GM23338 (cell line): ENCODE results near the gene TDRD7. TPM values are rescaled to one million over a fixed set of nuclear protein-coding genes. Genes with fewer than 3 reads are reported as not detected.

Experiments
- ATAC-seq: fragments of 200-7000 bp; cut with Tn5 transposase; 3 replicates; pipeline ENCODE4 v1.9.1; 2020
- DNase-seq: peaks from one replicate; pipeline ENCODE4 v3.0.0-alpha.2; 2015; ENCODE audit warnings: low spot score
- H2AFZ ChIP-seq: fragments of 200-600 bp; sonication (generic); 2 replicates; pipeline ENCODE4 v1.8.0; 2016; ENCODE audit warnings: antibody characterized with exemption, mild to moderate bottlenecking, moderate library complexity
- H3F3A ChIP-seq: fragments of 200-600 bp; sonication (generic); replicated peaks from 2 replicates; pipeline ENCODE4 v1.8.0; 2017; ENCODE audit warnings: antibody characterized with exemption, mixed run types, low read depth
- H3K27ac ChIP-seq: fragments of 200-600 bp; sonication (generic); 2 replicates; pipeline ENCODE4 v1.6.1; 2016; ENCODE audit warnings: low read depth
- H3K27me3 ChIP-seq: fragments of 200-600 bp; sonication (generic); 2 replicates; pipeline ENCODE4 v1.8.0; 2016; ENCODE audit warnings: mild to moderate bottlenecking, mixed run types, moderate library complexity; ENCODE audit not compliant: insufficient read depth
- H3K36me3 ChIP-seq: fragments of 200-600 bp; sonication (generic); 2 replicates; pipeline ENCODE4 v1.8.0; 2016; ENCODE audit warnings: mild to moderate bottlenecking; ENCODE audit not compliant: insufficient read depth
- H3K4me1 ChIP-seq: fragments of 200-600 bp; sonication (generic); 2 replicates; pipeline ENCODE4 v1.8.0; 2016; ENCODE audit warnings: mild to moderate bottlenecking, moderate library complexity; ENCODE audit not compliant: insufficient read depth
- H3K4me2 ChIP-seq: fragments of 200-600 bp; sonication (generic); 2 replicates; pipeline ENCODE4 v1.7.1; 2017; ENCODE audit warnings: mixed run types
- H3K4me3 ChIP-seq: fragments of 200-600 bp; sonication (generic); 2 replicates; pipeline ENCODE4 v1.6.1; 2016; ENCODE audit warnings: mixed run types
- H3K79me2 ChIP-seq: fragments of 200-600 bp; sonication (generic); replicated peaks from 2 replicates; pipeline ENCODE4 v1.8.0; 2017; ENCODE audit warnings: mild to moderate bottlenecking; ENCODE audit not compliant: insufficient read depth
- H3K9me2 ChIP-seq: fragments of 200-600 bp; sonication (generic); 2 replicates; pipeline ENCODE4 v1.8.0; 2017; ENCODE audit not compliant: insufficient read depth
- H4K20me1 ChIP-seq: fragments of 200-600 bp; sonication (generic); replicated peaks from 2 replicates; pipeline ENCODE4 v1.8.0; 2017; ENCODE audit warnings: mild to moderate bottlenecking; ENCODE audit not compliant: insufficient read depth
- H3K27ac Mint-ChIP-seq: 2 replicates; pipeline ENCODE4 v1.8.0; 2020; ENCODE audit warnings: inconsistent platforms, mild to moderate bottlenecking, moderate library complexity, mixed read lengths
- H3K27me3 Mint-ChIP-seq: 3 replicates; pipeline ENCODE4 v1.8.0; 2022; ENCODE audit warnings: low read depth, mild to moderate bottlenecking, moderate library complexity, mixed read lengths, inconsistent platforms; ENCODE audit not compliant: insufficient read depth, poor library complexity
- H3K36me3 Mint-ChIP-seq: 3 replicates; pipeline ENCODE4 v1.8.0; 2021; ENCODE audit warnings: low read depth, mild to moderate bottlenecking, inconsistent platforms, moderate library complexity, mixed read lengths
- H3K4me1 Mint-ChIP-seq: 3 replicates; pipeline ENCODE4 v1.8.0; 2020; ENCODE audit warnings: mild to moderate bottlenecking, inconsistent platforms, mixed read lengths
- H3K4me3 Mint-ChIP-seq: 3 replicates; pipeline ENCODE4 v1.8.0; 2021; ENCODE audit warnings: moderate library complexity, mild to moderate bottlenecking, inconsistent platforms, mixed read lengths
- H3K9me3 Mint-ChIP-seq: 3 replicates; pipeline ENCODE4 v1.8.0; 2020; ENCODE audit warnings: moderate library complexity, mild to moderate bottlenecking, inconsistent platforms, mixed read lengths
- CREB1 ChIP-seq: fragments of 250-450 bp; sonication (Bioruptor Pico); IDR thresholded peaks from 2 replicates; pipeline ENCODE4 v1.5.0; 2020; ENCODE audit warnings: low read depth, mild to moderate bottlenecking, moderate library complexity
- EZH2 ChIP-seq: fragments of 200-600 bp; sonication (generic); IDR thresholded peaks from one replicate; pipeline ENCODE4 v1.8.0; 2017; ENCODE audit warnings: antibody characterized with exemption, mild to moderate bottlenecking, low read depth; ENCODE audit not compliant: unreplicated experiment
- EZH2phosphoT487 ChIP-seq: fragments of 200-600 bp; sonication (generic); IDR thresholded peaks from one replicate; pipeline ENCODE4 v1.8.1; 2018; ENCODE audit warnings: antibody characterized with exemption; ENCODE audit not compliant: unreplicated experiment
- JUNB ChIP-seq: IDR thresholded peaks from one replicate; pipeline ENCODE4 v1.6.1; 2016; ENCODE audit warnings: antibody characterized with exemption; ENCODE audit not compliant: unreplicated experiment
- NANOG ChIP-seq: IDR thresholded peaks from 2 replicates; pipeline ENCODE4 v1.6.1; 2016; ENCODE audit warnings: antibody characterized with exemption, borderline replicate concordance
- STAT1 ChIP-seq: IDR thresholded peaks from one replicate; pipeline ENCODE4 v1.6.1; 2016; ENCODE audit warnings: antibody characterized with exemption; ENCODE audit not compliant: unreplicated experiment
- ZNF114 ChIP-seq: fragments of 250-450 bp; sonication (Bioruptor Pico); IDR thresholded peaks from 2 replicates; pipeline ENCODE4 v1.5.0; 2020; ENCODE audit warnings: mild to moderate bottlenecking, moderate library complexity
- polyA plus RNA-seq: library from polyadenylated mRNA; unstranded; fragments of >200 nt; fragmentation: Nextera tagmentation; extraction: Ambion mirVana; gene quantifications from 2 replicates; pipeline ENCODE4 v1.2.1, GENCODE V29; 2016
- total RNA-seq: library from RNA; depleted of rRNA; stranded (reverse); fragments of >200 nt; shearing (Covaris generic); gene quantifications from 2 replicates; pipeline ENCODE4 v1.2.3, GENCODE V29; 2014
- TF ChIP-seq, protein P1 (sequence below): IDR thresholded peaks from 2 replicates; pipeline ENCODE4 v1.6.1; 2016; ENCODE audit warnings: antibody characterized with exemption
- TF ChIP-seq, protein P2 (sequence below), 2 experiments: fragments of 200-600 bp in 1 of 2; sonication (generic) in 1 of 2; conservative IDR thresholded peaks; 2 replicates each; pipeline versions ENCODE4 v1.5.1 to v1.6.1; 2016 to 2017; ENCODE audit warnings: antibody characterized with exemption in 2 of 2, low read depth in 2 of 2, mild to moderate bottlenecking in 2 of 2, moderate library complexity in 1 of 2
- TF ChIP-seq, protein P3 (sequence below): fragments of 250-450 bp; sonication (Bioruptor Pico); IDR thresholded peaks from 2 replicates; pipeline ENCODE4 v1.5.0; 2020; ENCODE audit warnings: mild to moderate bottlenecking, moderate library complexity

Gene TDRD7
- total and polyA plus RNA-seq, 2 experiments from 2014 or later = 1.7 to 3.1 TPM

DNA sequence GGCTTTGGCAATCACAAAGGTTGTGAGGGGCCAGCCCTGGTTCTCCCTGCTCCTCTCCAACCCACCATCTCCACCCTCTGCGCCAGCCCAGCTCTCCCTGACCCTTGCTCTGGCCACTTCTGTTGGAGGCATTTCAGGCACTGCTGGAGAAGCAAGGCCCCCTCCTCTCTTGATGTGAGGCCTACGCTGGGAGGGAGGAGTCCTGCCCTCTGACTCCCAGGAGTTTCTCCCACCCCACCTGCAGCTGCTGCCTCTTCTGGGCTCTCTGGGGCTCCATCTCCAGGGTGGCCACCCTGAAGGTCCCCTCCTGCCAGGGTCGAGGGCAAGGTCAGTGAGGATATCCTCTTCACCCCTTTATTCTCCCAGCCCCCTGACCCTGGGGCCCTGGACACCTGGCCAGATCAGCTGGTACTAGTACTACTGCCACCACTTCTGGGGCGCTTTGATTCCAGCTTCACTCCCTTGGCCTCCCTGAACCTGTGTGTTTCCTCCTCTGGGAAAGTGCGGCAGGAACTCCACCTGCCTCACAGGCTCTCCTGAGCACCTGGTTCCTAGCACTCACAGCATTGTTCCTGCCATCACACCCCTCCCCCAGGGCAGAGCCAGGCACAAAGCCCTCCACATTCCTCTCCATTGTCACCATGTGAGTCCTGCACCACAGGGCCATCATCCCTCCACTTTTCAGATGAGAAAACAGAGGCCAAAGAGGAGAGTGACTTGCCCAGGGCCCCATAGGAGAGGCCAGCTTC is 23.8 kb upstream of the TDRD7 start:
- Histone ChIP-seq H3K27me3 (no peaks in the 10 kb centered on the region), H3K9me2 (no peaks in the 10 kb centered on the region; the same call in 1 of the 2 replicates), H3K36me3 (no peaks in the 10 kb centered on the region), H4K20me1 (no peaks in the 10 kb centered on the region), H3K79me2 (no peaks in the 10 kb centered on the region), H3F3A (no peaks in the 10 kb centered on the region), H3K4me2 (no peak overlapping the region; the same call in 1 of the 2 replicates), H3K4me3 (no peak overlapping the region), H2AFZ (0 out of 2 replicates have a peak overlapping the region, but pooled peaks have one; percentile 3), H3K4me1 (peaks cover 13% of the 10 kb centered on the region; the same call in 1 of the 2 replicates), H3K27ac (no peak overlapping the region)
- H3K9me3 Mint-ChIP-seq = no peaks in the 10 kb centered on the region; the same call in 2 of the 3 replicates
- H3K27ac Mint-ChIP-seq = no peak overlapping the region; the same call in 1 of the 2 replicates
- H3K36me3 Mint-ChIP-seq = no peaks in the 10 kb centered on the region; the same call in 2 of the 3 replicates
- peaks cover 25% of the 10 kb centered on the region for H3K4me1 Mint-ChIP-seq
- ATAC-seq (peak; percentile 26), DNase-seq (peak; percentile 43)
- TF ChIP-seq NANOG = no peak
- no peak for TF ChIP-seq EZH2
- no peak for TF ChIP-seq CREB1
- TF ChIP-seq, protein P1, sequence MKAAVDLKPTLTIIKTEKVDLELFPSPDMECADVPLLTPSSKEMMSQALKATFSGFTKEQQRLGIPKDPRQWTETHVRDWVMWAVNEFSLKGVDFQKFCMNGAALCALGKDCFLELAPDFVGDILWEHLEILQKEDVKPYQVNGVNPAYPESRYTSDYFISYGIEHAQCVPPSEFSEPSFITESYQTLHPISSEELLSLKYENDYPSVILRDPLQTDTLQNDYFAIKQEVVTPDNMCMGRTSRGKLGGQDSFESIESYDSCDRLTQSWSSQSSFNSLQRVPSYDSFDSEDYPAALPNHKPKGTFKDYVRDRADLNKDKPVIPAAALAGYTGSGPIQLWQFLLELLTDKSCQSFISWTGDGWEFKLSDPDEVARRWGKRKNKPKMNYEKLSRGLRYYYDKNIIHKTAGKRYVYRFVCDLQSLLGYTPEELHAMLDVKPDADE = no peak
- TF ChIP-seq, protein P2, sequence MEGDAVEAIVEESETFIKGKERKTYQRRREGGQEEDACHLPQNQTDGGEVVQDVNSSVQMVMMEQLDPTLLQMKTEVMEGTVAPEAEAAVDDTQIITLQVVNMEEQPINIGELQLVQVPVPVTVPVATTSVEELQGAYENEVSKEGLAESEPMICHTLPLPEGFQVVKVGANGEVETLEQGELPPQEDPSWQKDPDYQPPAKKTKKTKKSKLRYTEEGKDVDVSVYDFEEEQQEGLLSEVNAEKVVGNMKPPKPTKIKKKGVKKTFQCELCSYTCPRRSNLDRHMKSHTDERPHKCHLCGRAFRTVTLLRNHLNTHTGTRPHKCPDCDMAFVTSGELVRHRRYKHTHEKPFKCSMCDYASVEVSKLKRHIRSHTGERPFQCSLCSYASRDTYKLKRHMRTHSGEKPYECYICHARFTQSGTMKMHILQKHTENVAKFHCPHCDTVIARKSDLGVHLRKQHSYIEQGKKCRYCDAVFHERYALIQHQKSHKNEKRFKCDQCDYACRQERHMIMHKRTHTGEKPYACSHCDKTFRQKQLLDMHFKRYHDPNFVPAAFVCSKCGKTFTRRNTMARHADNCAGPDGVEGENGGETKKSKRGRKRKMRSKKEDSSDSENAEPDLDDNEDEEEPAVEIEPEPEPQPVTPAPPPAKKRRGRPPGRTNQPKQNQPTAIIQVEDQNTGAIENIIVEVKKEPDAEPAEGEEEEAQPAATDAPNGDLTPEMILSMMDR (conservative IDR thresholded peaks at IDR 0.05; ENCODE audit: low read depth in 2 of 2) = no peak
- 0 out of 2 replicates have a peak, but pooled peaks have one; percentile 26 for TF ChIP-seq ZNF114 (CRISPR knock-in tag)
- no peak for TF ChIP-seq JUNB
- peaks cover 32% of the 10 kb centered on the region for H3K27me3 Mint-ChIP-seq
- no peak overlapping the region for H3K4me3 Mint-ChIP-seq

DNA sequence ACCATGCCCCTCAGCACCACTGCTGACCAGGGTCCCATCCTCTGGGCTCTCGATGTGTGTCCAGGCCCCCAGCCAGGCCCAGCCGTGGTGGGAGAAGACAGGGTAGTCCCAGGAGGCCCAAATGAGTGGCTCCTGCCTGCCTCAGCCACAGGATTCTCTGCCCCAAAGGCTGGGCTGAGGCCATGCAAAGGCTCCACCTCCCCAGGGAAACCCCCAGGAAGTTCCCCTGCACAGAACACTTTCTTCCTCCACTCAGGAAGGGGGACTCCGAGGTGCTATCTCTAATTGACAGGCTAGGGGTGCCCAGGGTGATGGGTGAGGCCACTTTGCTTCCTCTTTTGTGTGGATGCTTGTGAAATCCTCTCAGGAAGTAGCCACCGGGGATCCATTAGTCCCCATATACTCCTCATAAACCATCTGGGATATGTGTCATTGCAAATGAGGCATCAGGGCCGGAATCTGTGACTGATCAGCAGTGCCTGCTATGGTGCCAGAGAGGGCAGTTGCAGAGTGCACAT is 23.1 kb upstream of the TDRD7 start:
- H3K4me1 Mint-ChIP-seq = peaks cover 25% of the 10 kb centered on the region
- no peak overlapping the region for H3K27ac Mint-ChIP-seq
- Histone ChIP-seq H3K79me2 (no peaks in the 10 kb centered on the region), H3K4me3 (no peak overlapping the region), H3K27me3 (no peaks in the 10 kb centered on the region), H2AFZ (no peak overlapping the region), H4K20me1 (no peaks in the 10 kb centered on the region), H3K9me2 (no peaks in the 10 kb centered on the region; the same call in 1 of the 2 replicates), H3K4me2 (no peak overlapping the region), H3K4me1 (peaks cover 13% of the 10 kb centered on the region; the same call in 1 of the 2 replicates), H3K36me3 (no peaks in the 10 kb centered on the region), H3F3A (no peaks in the 10 kb centered on the region), H3K27ac (no peak overlapping the region)
- DNase-seq = no peak
- no peak overlapping the region for H3K4me3 Mint-ChIP-seq
- no peak for ATAC-seq
- TF ChIP-seq NANOG = no peak
- no peak for TF ChIP-seq EZH2phosphoT487
- TF ChIP-seq STAT1 = no peak
- TF ChIP-seq, protein P1 = no peak
- TF ChIP-seq, protein P3, sequence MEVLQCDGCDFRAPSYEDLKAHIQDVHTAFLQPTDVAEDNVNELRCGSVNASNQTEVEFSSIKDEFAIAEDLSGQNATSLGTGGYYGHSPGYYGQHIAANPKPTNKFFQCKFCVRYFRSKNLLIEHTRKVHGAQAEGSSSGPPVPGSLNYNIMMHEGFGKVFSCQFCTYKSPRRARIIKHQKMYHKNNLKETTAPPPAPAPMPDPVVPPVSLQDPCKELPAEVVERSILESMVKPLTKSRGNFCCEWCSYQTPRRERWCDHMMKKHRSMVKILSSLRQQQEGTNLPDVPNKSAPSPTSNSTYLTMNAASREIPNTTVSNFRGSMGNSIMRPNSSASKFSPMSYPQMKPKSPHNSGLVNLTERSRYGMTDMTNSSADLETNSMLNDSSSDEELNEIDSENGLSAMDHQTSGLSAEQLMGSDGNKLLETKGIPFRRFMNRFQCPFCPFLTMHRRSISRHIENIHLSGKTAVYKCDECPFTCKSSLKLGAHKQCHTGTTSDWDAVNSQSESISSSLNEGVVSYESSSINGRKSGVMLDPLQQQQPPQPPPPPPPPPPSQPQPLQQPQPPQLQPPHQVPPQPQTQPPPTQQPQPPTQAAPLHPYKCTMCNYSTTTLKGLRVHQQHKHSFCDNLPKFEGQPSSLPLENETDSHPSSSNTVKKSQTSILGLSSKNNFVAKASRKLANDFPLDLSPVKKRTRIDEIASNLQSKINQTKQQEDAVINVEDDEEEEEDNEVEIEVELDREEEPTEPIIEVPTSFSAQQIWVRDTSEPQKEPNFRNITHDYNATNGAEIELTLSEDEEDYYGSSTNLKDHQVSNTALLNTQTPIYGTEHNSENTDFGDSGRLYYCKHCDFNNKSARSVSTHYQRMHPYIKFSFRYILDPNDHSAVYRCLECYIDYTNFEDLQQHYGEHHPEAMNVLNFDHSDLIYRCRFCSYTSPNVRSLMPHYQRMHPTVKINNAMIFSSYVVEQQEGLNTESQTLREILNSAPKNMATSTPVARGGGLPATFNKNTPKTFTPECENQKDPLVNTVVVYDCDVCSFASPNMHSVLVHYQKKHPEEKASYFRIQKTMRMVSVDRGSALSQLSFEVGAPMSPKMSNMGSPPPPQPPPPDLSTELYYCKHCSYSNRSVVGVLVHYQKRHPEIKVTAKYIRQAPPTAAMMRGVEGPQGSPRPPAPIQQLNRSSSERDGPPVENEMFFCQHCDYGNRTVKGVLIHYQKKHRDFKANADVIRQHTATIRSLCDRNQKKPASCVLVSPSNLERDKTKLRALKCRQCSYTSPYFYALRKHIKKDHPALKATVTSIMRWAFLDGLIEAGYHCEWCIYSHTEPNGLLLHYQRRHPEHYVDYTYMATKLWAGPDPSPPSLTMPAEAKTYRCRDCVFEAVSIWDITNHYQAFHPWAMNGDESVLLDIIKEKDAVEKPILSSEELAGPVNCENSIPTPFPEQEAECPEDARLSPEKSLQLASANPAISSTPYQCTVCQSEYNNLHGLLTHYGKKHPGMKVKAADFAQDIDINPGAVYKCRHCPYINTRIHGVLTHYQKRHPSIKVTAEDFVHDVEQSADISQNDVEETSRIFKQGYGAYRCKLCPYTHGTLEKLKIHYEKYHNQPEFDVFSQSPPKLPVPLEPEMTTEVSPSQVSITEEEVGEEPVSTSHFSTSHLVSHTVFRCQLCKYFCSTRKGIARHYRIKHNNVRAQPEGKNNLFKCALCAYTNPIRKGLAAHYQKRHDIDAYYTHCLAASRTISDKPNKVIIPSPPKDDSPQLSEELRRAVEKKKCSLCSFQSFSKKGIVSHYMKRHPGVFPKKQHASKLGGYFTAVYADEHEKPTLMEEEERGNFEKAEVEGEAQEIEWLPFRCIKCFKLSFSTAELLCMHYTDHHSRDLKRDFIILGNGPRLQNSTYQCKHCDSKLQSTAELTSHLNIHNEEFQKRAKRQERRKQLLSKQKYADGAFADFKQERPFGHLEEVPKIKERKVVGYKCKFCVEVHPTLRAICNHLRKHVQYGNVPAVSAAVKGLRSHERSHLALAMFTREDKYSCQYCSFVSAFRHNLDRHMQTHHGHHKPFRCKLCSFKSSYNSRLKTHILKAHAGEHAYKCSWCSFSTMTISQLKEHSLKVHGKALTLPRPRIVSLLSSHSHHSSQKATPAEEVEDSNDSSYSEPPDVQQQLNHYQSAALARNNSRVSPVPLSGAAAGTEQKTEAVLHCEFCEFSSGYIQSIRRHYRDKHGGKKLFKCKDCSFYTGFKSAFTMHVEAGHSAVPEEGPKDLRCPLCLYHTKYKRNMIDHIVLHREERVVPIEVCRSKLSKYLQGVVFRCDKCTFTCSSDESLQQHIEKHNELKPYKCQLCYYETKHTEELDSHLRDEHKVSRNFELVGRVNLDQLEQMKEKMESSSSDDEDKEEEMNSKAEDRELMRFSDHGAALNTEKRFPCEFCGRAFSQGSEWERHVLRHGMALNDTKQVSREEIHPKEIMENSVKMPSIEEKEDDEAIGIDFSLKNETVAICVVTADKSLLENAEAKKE (CRISPR knock-in tag) = no peak
- H3K27me3 Mint-ChIP-seq = peaks cover 28% of the 10 kb centered on the region
- no peaks in the 10 kb centered on the region for H3K36me3 Mint-ChIP-seq
- H3K9me3 Mint-ChIP-seq = no peaks in the 10 kb centered on the region; the same call in 2 of the 3 replicates
